OCI-M1 (cell line): ENCODE measurements around the gene PIK3C2G.
"Not testable (repeated sequence)": the region's sequence is repeated elsewhere in the genome, so short reads cannot be mapped to it uniquely, and the experiment has no call there.

Experiments used
- DNase-seq: peaks from one replicate; lab custom pipeline; 2025; lab: John Stamatoyannopoulos, UW

PIK3C2G gene

GRCh38 chr12:18261273-18261672, at the start of gene PIK3C2G:
Gene PIK3C2G (plus strand): TSS chr12:18261518. CDS start chr12:18282082, 20,564 bp downstream.
- no peak for DNase-seq

- DNase-seq = no peak
Observed at GRCh38 chr12:18217966-18218365, 43.4 kb upstream of the PIK3C2G start.

DNA sequence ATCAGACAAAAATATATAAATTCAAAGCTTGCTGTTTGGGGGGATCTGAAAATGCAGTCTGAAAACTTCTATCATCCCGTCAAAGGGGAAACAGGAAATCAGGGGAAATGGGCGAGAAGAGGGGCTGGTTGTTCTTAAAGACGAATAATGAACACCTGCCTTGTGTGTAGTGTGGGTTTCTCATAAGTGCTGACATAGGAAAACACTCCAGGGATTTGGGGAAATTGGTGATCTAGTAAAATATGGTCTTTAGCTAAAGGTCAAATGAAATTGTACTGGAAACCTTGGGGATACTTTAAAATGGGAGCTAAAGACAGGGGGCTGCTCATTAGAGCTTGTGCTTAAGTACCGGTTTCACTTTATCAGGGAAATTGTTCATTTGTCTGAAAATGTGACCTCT, 39.6 kb upstream of the PIK3C2G start:
- no peak for DNase-seq

DNA sequence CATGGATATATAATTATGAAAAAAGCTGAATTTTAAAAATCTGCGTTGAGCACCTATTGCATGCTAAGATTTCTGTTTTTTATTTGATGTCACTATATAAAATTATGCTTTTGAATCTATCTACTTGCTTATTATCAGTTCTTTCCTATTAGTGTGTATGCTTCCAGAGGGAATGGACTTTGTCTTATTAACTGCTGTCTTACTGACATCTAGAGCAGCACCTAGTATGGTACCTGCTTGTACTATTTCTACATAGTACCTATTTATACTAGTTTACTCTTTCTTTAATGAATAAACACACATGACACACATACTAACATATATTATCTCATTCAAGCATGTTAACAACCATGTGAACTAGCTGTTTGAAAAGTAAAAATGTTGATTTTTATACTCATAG, 38.6 kb upstream of the PIK3C2G start:
- no peak for DNase-seq

GRCh38 chr12:18224745-18225144, 36.6 kb upstream of the PIK3C2G start:
- peak; percentile 79 for DNase-seq

DNA sequence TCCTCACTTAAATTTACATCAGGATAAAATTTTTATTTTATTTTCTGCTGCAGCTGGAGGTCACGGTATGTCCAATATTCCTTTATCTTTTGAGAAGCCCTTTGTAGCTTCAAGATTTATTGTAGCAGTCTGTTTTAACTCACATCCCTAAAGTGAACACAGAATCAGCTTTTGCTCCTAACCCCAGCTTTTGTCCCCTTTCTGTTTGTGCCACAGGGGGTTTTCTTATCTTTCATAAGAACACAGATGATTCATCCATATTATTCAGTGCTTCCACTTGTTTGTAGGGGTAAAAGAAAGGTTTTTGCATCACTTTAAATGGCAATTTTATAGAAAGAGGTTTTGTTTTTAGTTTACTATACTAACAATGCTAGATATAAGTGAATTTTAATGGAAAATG, 21.8 kb upstream of the PIK3C2G start:
- DNase-seq = peak; percentile 22

- no peak for DNase-seq
Observed at GRCh38 chr12:18242380-18243089, 18.8 kb upstream of the PIK3C2G start.

GRCh38 chr12:18243238-18243637, 18.1 kb upstream of the PIK3C2G start:
- DNase-seq = no peak

DNA sequence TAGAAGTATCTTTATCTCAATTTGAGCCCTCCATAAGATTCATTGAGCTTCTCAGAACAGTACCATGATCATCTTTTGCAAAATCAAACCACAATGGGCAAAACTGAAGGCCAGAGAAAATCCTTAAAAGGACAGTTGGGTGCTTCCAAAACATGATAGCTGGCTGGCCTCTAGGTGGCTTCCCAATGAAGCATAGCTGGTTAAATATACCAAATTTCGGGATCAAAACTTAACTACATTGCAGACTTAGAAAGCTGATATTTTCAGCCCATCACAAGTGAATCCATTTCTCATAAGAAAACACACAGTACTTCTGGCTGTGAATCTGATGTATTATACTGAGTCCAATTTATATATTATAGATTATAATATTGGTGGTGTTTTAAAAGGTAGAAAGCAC, 15.3 kb upstream of the PIK3C2G start:
- peak; percentile 54 for DNase-seq

DNA sequence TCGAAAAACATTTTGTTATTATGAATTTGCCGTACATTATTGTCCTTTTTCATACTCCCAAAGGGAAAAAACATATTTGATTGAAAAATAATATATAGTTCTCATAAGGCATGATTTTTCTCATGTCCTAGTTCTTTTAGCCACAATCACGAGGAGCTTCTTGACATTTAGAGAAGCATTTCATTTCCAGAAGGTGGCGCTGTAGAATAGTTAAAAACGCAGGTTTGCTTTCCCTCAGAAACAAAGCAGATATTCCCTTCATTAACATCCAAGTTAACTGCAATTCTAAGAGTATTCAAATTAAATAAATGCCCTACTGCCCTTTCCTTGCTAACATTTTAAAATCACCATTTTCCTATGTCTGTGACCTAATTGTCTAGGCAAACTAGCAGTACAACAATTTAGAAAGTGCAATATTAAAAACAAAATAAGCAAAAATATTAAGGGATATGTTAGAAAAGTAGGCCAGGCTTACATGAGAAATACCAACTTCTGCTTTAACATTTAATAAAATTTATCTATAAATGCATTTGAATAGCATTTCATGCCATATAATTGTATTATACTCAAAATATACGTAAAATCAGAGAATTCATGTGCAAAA, 10.9 kb upstream of the PIK3C2G start:
- peak; percentile 85 for DNase-seq

DNA sequence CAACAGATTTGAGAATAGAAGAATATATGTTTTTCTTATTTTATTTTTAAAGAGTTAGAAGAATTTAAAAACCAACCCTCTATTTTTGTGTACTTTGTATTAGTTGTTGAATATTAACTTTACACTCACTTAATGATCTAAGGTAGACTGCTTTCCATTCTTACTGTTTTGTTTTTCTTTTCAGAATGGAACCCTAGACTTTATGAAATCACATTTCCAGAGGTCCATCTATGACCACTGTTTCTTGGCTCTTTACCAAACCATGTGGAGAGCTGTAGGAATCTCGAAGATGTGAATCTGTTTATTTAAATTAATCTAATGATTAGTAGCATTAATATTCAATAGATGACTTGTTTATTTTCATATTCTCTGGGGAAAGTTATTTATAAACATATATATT, 7.2 kb upstream of the PIK3C2G start:
- no peak for DNase-seq

GRCh38 chr12:18255004-18255403, 6.3 kb upstream of the PIK3C2G start:
- not testable (repeated sequence) for DNase-seq

DNA sequence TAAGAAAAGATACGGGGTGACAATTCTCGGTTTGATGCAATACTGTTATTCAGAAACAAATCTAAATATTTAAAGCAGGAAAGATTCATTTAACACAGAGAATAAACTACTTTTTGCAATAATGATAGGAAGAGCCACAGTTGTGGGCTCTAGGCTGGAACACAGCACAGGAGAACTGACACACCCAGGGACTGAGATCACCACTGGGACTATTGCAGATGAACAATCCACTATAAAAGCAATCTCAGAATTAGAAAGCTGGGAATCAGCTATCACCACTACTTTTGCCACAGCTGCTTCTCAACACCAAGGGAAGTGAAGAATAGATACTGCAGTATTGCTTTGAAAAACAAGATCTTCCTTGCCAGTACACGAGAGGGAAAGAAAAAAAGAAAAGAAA, 4.1 kb upstream of the PIK3C2G start:
- DNase-seq = no peak

- DNase-seq = no peak
Observed at GRCh38 chr12:18258929-18259328, 2.4 kb upstream of the PIK3C2G start.

DNA sequence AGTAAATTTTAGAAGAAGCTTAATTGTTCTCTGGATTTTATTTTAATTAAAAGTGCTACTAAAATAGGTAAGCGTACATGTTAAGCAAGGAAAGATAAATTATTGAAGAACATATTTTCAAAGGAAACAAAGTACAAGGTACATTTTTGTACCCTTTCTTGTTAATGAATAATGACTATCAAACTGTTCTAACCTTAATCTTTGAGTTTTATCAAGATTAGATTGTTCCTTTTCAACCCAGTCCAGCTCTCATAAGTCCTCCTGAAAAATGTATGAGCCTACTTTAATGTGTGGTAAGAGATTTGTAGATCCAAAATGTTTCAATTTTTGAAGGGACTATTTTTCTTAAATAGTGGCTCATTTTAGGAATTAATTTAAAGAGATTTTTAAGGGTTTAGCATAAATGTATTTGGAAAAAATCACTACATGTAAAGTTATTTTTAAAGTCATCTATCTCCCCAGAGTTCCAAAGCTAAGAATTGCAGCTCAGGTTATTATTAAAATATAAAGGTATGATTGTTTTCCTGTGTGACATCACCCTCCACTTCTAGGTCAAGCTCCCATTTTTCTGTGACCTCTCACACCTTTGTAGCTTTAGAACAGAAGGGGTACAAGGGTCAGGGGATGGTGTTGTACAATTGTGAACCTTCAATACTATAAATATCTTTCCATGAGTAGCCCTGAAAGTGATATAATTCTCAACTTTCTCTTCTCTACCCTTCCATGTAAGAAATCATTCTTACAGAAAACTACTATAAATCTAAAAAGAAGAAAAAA, 1.2 kb upstream of the PIK3C2G start:
- DNase-seq = no peak

DNA sequence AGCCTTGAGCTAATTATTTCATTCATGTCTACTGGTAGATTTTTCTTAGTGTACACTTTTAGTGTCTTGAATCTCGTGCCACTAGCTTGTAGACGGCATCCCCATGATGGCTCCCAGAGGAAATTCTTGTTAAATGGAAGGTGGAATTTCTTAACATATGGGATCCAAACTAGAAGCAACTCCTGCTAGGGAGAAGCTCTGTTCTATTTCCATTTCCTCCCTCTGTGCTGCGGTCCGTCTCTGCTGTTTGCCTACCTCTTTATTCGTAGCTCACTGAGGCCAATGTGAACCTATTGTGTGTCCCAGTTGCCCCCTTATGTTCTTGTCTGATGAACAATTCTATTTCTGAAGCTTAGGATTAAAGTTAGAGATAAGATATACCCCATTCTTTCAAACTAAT, 588 bp downstream of the PIK3C2G start:
- peak; percentile 58 for DNase-seq

GRCh38 chr12:18262514-18262913, 1.2 kb downstream of the PIK3C2G start:
- DNase-seq = peak; percentile 40

- no peak for DNase-seq
Observed at GRCh38 chr12:18264581-18265075, 3.3 kb downstream of the PIK3C2G start.

- DNase-seq = no peak
Observed at GRCh38 chr12:18267427-18268099, 6.2 kb downstream of the PIK3C2G start.

DNA sequence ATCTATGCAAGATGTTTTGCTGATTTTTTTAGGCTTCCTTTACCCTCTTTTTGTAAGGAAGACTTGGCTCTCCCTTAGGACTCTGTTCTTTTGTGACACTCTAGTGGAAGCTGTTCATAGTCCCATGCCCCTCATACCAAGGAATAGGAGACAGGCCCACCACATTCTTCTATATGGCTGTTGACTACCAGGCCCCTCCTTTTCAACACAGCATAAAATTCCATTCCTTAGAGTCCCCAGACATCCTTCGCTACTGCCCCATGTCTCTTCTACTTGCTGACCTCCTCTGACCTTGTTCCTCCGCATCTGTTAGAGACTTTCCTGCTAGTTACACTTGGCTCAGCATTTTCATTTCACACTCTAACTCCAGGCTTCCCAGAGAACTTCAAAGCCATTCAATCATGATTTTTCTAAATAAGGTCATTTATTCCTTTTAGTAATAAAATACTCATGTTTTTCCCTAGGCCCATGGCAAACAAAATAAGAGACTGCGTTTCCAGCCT, 9.7 kb downstream of the PIK3C2G start:
- DNase-seq = no peak

- no peak for DNase-seq
Observed at GRCh38 chr12:18275981-18276380, 14.7 kb downstream of the PIK3C2G start.

GRCh38 chr12:18277196-18277595, 15.9 kb downstream of the PIK3C2G start:
- DNase-seq = no peak
